ENCODE measurements around the gene MBNL1. TPM values are rescaled to one million over a fixed set of nuclear protein-coding genes. Genes with fewer than 3 reads are reported as not detected.
"Not testable (repeated sequence)": the region's sequence is repeated elsewhere in the genome, so short reads cannot be mapped to it uniquely, and the experiment has no call there.

MBNL1 gene
- total RNA-seq, 2 donors from 2014 or later = 1.3 to 4.9 TPM

GRCh38 chr3:152364237-152364636 is 95.5 kb downstream of the MBNL1 start:
- H3K36me3 ChIP-seq (ENCODE audit: control insufficient read depth, insufficient read depth, low read length) = no peaks in the 10 kb centered on the region
- H3K9me3 Mint-ChIP-seq = peaks cover 11% of the 10 kb centered on the region
- DNase-seq = no peak
- no peaks in the 10 kb centered on the region for H3K9me3 ChIP-seq (ENCODE audit: control insufficient read depth, low read length)
- H3K4me3 Mint-ChIP-seq = no peak overlapping the region
- H3K27me3 Mint-ChIP-seq (ENCODE audit: insufficient read depth) = peaks cover 3% of the 10 kb centered on the region
- no peaks in the 10 kb centered on the region for H3K36me3 Mint-ChIP-seq (ENCODE audit: low read depth)
- no peak for TF ChIP-seq CTCF (conservative IDR thresholded peaks at IDR 0.05)
- peaks cover 4% of the 10 kb centered on the region for H3K4me1 Mint-ChIP-seq
- H3K9ac ChIP-seq (ENCODE audit: extremely low read depth, low read length, poor library complexity, severe bottlenecking) = no peak overlapping the region
- no peaks in the 10 kb centered on the region for H3K27me3 ChIP-seq (ENCODE audit: control insufficient read depth, insufficient read depth, low read length, poor library complexity, severe bottlenecking)
- H3K27ac Mint-ChIP-seq = no peak overlapping the region
- H3K4me1 ChIP-seq (ENCODE audit: control insufficient read depth, insufficient read depth, low read length) = no peaks in the 10 kb centered on the region
- no peak overlapping the region for H3K27ac ChIP-seq (ENCODE audit: low read depth, low read length)
- no peak overlapping the region for H3K4me3 ChIP-seq (ENCODE audit: low read length)

GRCh38 chr3:152365126-152365525 is 96.4 kb downstream of the MBNL1 start:
- H3K27ac ChIP-seq (ENCODE audit: low read depth, low read length) = no peak overlapping the region
- no peaks in the 10 kb centered on the region for H3K9me3 ChIP-seq (ENCODE audit: control insufficient read depth, low read length)
- no peaks in the 10 kb centered on the region for H3K27me3 ChIP-seq (ENCODE audit: control insufficient read depth, insufficient read depth, low read length, poor library complexity, severe bottlenecking)
- H3K36me3 Mint-ChIP-seq (ENCODE audit: low read depth) = no peaks in the 10 kb centered on the region
- H3K36me3 ChIP-seq (ENCODE audit: control insufficient read depth, insufficient read depth, low read length) = no peaks in the 10 kb centered on the region
- no peaks in the 10 kb centered on the region for H3K4me1 ChIP-seq (ENCODE audit: control insufficient read depth, insufficient read depth, low read length)
- peaks cover 11% of the 10 kb centered on the region for H3K9me3 Mint-ChIP-seq
- TF ChIP-seq CTCF (conservative IDR thresholded peaks at IDR 0.05) = no peak
- no peak overlapping the region for H3K9ac ChIP-seq (ENCODE audit: extremely low read depth, low read length, poor library complexity, severe bottlenecking)
- no peak overlapping the region for H3K4me3 ChIP-seq (ENCODE audit: low read length)
- no peak overlapping the region for H3K4me3 Mint-ChIP-seq
- H3K4me1 Mint-ChIP-seq = no peaks in the 10 kb centered on the region
- WGBS, 2 experiments (ENCODE audit: insufficient coverage in 1 of 2, insufficient read length in 1 of 2) = 75 to 100% methylated on average over 1 to 2 of the region's 2 CpGs
- H3K27ac Mint-ChIP-seq = no peak overlapping the region
- peaks cover 6% of the 10 kb centered on the region for H3K27me3 Mint-ChIP-seq (ENCODE audit: insufficient read depth)
- no peak for DNase-seq

GRCh38 chr3:152365766-152366593 is 97.3 kb downstream of the MBNL1 start:
- 78 to 90% methylated on average over 1 to 3 of the region's 4 CpGs for WGBS, 2 experiments (ENCODE audit: insufficient coverage in 1 of 2, insufficient read length in 1 of 2)
- H3K4me3 ChIP-seq (ENCODE audit: low read length) = no peak overlapping the region
- no peak overlapping the region for H3K27ac Mint-ChIP-seq
- H3K27me3 ChIP-seq (ENCODE audit: control insufficient read depth, insufficient read depth, low read length, poor library complexity, severe bottlenecking) = no peaks in the 10 kb centered on the region
- H3K9me3 ChIP-seq (ENCODE audit: control insufficient read depth, low read length) = no peaks in the 10 kb centered on the region
- no peak for TF ChIP-seq CTCF (conservative IDR thresholded peaks at IDR 0.05)
- H3K4me1 Mint-ChIP-seq = no peaks in the 10 kb centered on the region
- no peak overlapping the region for H3K4me3 Mint-ChIP-seq
- no peak overlapping the region for H3K27ac ChIP-seq (ENCODE audit: low read depth, low read length)
- H3K4me1 ChIP-seq (ENCODE audit: control insufficient read depth, insufficient read depth, low read length) = no peaks in the 10 kb centered on the region
- no peak for DNase-seq
- no peaks in the 10 kb centered on the region for H3K36me3 ChIP-seq (ENCODE audit: control insufficient read depth, insufficient read depth, low read length)
- no peaks in the 10 kb centered on the region for H3K36me3 Mint-ChIP-seq (ENCODE audit: low read depth)
- peaks cover 11% of the 10 kb centered on the region for H3K9me3 Mint-ChIP-seq
- H3K9ac ChIP-seq (ENCODE audit: extremely low read depth, low read length, poor library complexity, severe bottlenecking) = no peak overlapping the region
- peaks cover 7% of the 10 kb centered on the region for H3K27me3 Mint-ChIP-seq (ENCODE audit: insufficient read depth)

GRCh38 chr3:152367192-152367591 is 98.5 kb downstream of the MBNL1 start:
- H3K9ac ChIP-seq (ENCODE audit: extremely low read depth, low read length, poor library complexity, severe bottlenecking); H3K27ac Mint-ChIP-seq; H3K36me3 ChIP-seq (ENCODE audit: control insufficient read depth, insufficient read depth, low read length); H3K4me1 Mint-ChIP-seq; H3K4me1 ChIP-seq (ENCODE audit: control insufficient read depth, insufficient read depth, low read length); H3K36me3 Mint-ChIP-seq (ENCODE audit: low read depth); DNase-seq; H3K27me3 ChIP-seq (ENCODE audit: control insufficient read depth, insufficient read depth, low read length, poor library complexity, severe bottlenecking); H3K9me3 ChIP-seq (ENCODE audit: control insufficient read depth, low read length); H3K27ac ChIP-seq (ENCODE audit: low read depth, low read length); H3K4me3 Mint-ChIP-seq; H3K4me3 ChIP-seq (ENCODE audit: low read length): not testable (repeated sequence)
- 86% methylated on average over 2 of the region's 2 CpGs; no CpG with 5 or more reads in 1 of the 2 experiments for WGBS, 2 experiments (ENCODE audit: insufficient coverage in 1 of 2, insufficient read length in 1 of 2)
- Mint-ChIP-seq H3K9me3 (peaks cover 16% of the 10 kb centered on the region), H3K27me3 (ENCODE audit: insufficient read depth) (peaks cover 16% of the 10 kb centered on the region)

GRCh38 chr3:152372633-152373032 is 103.9 kb downstream of the MBNL1 start:
- H3K4me3 ChIP-seq (ENCODE audit: low read length); H3K27ac Mint-ChIP-seq; H3K4me1 ChIP-seq (ENCODE audit: control insufficient read depth, insufficient read depth, low read length); H3K36me3 ChIP-seq (ENCODE audit: control insufficient read depth, insufficient read depth, low read length); H3K36me3 Mint-ChIP-seq (ENCODE audit: low read depth); H3K27me3 ChIP-seq (ENCODE audit: control insufficient read depth, insufficient read depth, low read length, poor library complexity, severe bottlenecking); H3K9ac ChIP-seq (ENCODE audit: extremely low read depth, low read length, poor library complexity, severe bottlenecking); H3K27ac ChIP-seq (ENCODE audit: low read depth, low read length); H3K9me3 ChIP-seq (ENCODE audit: control insufficient read depth, low read length); DNase-seq; H3K4me1 Mint-ChIP-seq; H3K4me3 Mint-ChIP-seq: not testable (repeated sequence)
- WGBS, 2 experiments (ENCODE audit: insufficient coverage in 1 of 2, insufficient read length in 1 of 2) = 90 to 100% methylated on average over 3 to 6 of the region's 6 CpGs
- peaks cover 20% of the 10 kb centered on the region for H3K27me3 Mint-ChIP-seq (ENCODE audit: insufficient read depth)
- H3K9me3 Mint-ChIP-seq = peaks cover 15% of the 10 kb centered on the region
